GM23338 (cell line): ENCODE measurements around the gene RFX3. TPM values are rescaled to one million over a fixed set of nuclear protein-coding genes. Genes with fewer than 3 reads are reported as not detected.

Experiments
- ATAC-seq: fragments of 200-7000 bp; cut with Tn5 transposase; 3 replicates; pipeline ENCODE4 v1.9.1; 2020
- DNase-seq: peaks from one replicate; pipeline ENCODE4 v3.0.0-alpha.2; 2015; ENCODE audit warnings: low spot score
- H2AFZ ChIP-seq: fragments of 200-600 bp; sonication (generic); 2 replicates; pipeline ENCODE4 v1.8.0; 2016; ENCODE audit warnings: antibody characterized with exemption, mild to moderate bottlenecking, moderate library complexity
- H3F3A ChIP-seq: fragments of 200-600 bp; sonication (generic); replicated peaks from 2 replicates; pipeline ENCODE4 v1.8.0; 2017; ENCODE audit warnings: antibody characterized with exemption, mixed run types, low read depth
- H3K27ac ChIP-seq: fragments of 200-600 bp; sonication (generic); 2 replicates; pipeline ENCODE4 v1.6.1; 2016; ENCODE audit warnings: low read depth
- H3K27me3 ChIP-seq: fragments of 200-600 bp; sonication (generic); 2 replicates; pipeline ENCODE4 v1.8.0; 2016; ENCODE audit warnings: mild to moderate bottlenecking, mixed run types, moderate library complexity; ENCODE audit not compliant: insufficient read depth
- H3K36me3 ChIP-seq: fragments of 200-600 bp; sonication (generic); 2 replicates; pipeline ENCODE4 v1.8.0; 2016; ENCODE audit warnings: mild to moderate bottlenecking; ENCODE audit not compliant: insufficient read depth
- H3K4me1 ChIP-seq: fragments of 200-600 bp; sonication (generic); 2 replicates; pipeline ENCODE4 v1.8.0; 2016; ENCODE audit warnings: mild to moderate bottlenecking, moderate library complexity; ENCODE audit not compliant: insufficient read depth
- H3K4me2 ChIP-seq: fragments of 200-600 bp; sonication (generic); 2 replicates; pipeline ENCODE4 v1.7.1; 2017; ENCODE audit warnings: mixed run types
- H3K4me3 ChIP-seq: fragments of 200-600 bp; sonication (generic); 2 replicates; pipeline ENCODE4 v1.6.1; 2016; ENCODE audit warnings: mixed run types
- H3K79me2 ChIP-seq: fragments of 200-600 bp; sonication (generic); replicated peaks from 2 replicates; pipeline ENCODE4 v1.8.0; 2017; ENCODE audit warnings: mild to moderate bottlenecking; ENCODE audit not compliant: insufficient read depth
- H3K9me2 ChIP-seq: fragments of 200-600 bp; sonication (generic); 2 replicates; pipeline ENCODE4 v1.8.0; 2017; ENCODE audit not compliant: insufficient read depth
- H4K20me1 ChIP-seq: fragments of 200-600 bp; sonication (generic); replicated peaks from 2 replicates; pipeline ENCODE4 v1.8.0; 2017; ENCODE audit warnings: mild to moderate bottlenecking; ENCODE audit not compliant: insufficient read depth
- H3K27ac Mint-ChIP-seq: 2 replicates; pipeline ENCODE4 v1.8.0; 2020; ENCODE audit warnings: inconsistent platforms, mild to moderate bottlenecking, moderate library complexity, mixed read lengths
- H3K27me3 Mint-ChIP-seq: 3 replicates; pipeline ENCODE4 v1.8.0; 2022; ENCODE audit warnings: low read depth, mild to moderate bottlenecking, moderate library complexity, mixed read lengths, inconsistent platforms; ENCODE audit not compliant: insufficient read depth, poor library complexity
- H3K36me3 Mint-ChIP-seq: 3 replicates; pipeline ENCODE4 v1.8.0; 2021; ENCODE audit warnings: low read depth, mild to moderate bottlenecking, inconsistent platforms, moderate library complexity, mixed read lengths
- H3K4me1 Mint-ChIP-seq: 3 replicates; pipeline ENCODE4 v1.8.0; 2020; ENCODE audit warnings: mild to moderate bottlenecking, inconsistent platforms, mixed read lengths
- H3K4me3 Mint-ChIP-seq: 3 replicates; pipeline ENCODE4 v1.8.0; 2021; ENCODE audit warnings: moderate library complexity, mild to moderate bottlenecking, inconsistent platforms, mixed read lengths
- H3K9me3 Mint-ChIP-seq: 3 replicates; pipeline ENCODE4 v1.8.0; 2020; ENCODE audit warnings: moderate library complexity, mild to moderate bottlenecking, inconsistent platforms, mixed read lengths
- CREB1 ChIP-seq: fragments of 250-450 bp; sonication (Bioruptor Pico); IDR thresholded peaks from 2 replicates; pipeline ENCODE4 v1.5.0; 2020; ENCODE audit warnings: low read depth, mild to moderate bottlenecking, moderate library complexity
- EZH2 ChIP-seq: fragments of 200-600 bp; sonication (generic); IDR thresholded peaks from one replicate; pipeline ENCODE4 v1.8.0; 2017; ENCODE audit warnings: antibody characterized with exemption, mild to moderate bottlenecking, low read depth; ENCODE audit not compliant: unreplicated experiment
- EZH2phosphoT487 ChIP-seq: fragments of 200-600 bp; sonication (generic); IDR thresholded peaks from one replicate; pipeline ENCODE4 v1.8.1; 2018; ENCODE audit warnings: antibody characterized with exemption; ENCODE audit not compliant: unreplicated experiment
- JUNB ChIP-seq: IDR thresholded peaks from one replicate; pipeline ENCODE4 v1.6.1; 2016; ENCODE audit warnings: antibody characterized with exemption; ENCODE audit not compliant: unreplicated experiment
- NANOG ChIP-seq: IDR thresholded peaks from 2 replicates; pipeline ENCODE4 v1.6.1; 2016; ENCODE audit warnings: antibody characterized with exemption, borderline replicate concordance
- POLR2AphosphoS5 ChIP-seq: IDR thresholded peaks from 2 replicates; pipeline ENCODE4 v1.6.1; 2016; ENCODE audit warnings: antibody characterized with exemption, low read depth
- STAT1 ChIP-seq: IDR thresholded peaks from one replicate; pipeline ENCODE4 v1.6.1; 2016; ENCODE audit warnings: antibody characterized with exemption; ENCODE audit not compliant: unreplicated experiment
- ZNF114 ChIP-seq: fragments of 250-450 bp; sonication (Bioruptor Pico); IDR thresholded peaks from 2 replicates; pipeline ENCODE4 v1.5.0; 2020; ENCODE audit warnings: mild to moderate bottlenecking, moderate library complexity
- ZNF331 ChIP-seq: fragments of 250-450 bp; sonication (Bioruptor Pico); IDR thresholded peaks from 2 replicates; pipeline ENCODE4 v1.5.0; 2020; ENCODE audit warnings: low read depth, mild to moderate bottlenecking, moderate library complexity
- polyA plus RNA-seq: library from polyadenylated mRNA; unstranded; fragments of >200 nt; fragmentation: Nextera tagmentation; extraction: Ambion mirVana; gene quantifications from 2 replicates; pipeline ENCODE4 v1.2.1, GENCODE V29; 2016
- total RNA-seq: library from RNA; depleted of rRNA; stranded (reverse); fragments of >200 nt; shearing (Covaris generic); gene quantifications from 2 replicates; pipeline ENCODE4 v1.2.3, GENCODE V29; 2014
- TF ChIP-seq, protein P1 (sequence below): fragments of 250-450 bp; sonication (Bioruptor Pico); IDR thresholded peaks from 2 replicates; pipeline ENCODE4 v1.5.0; 2020; ENCODE audit warnings: mild to moderate bottlenecking, moderate library complexity
- TF ChIP-seq, protein P2 (sequence below): IDR thresholded peaks from one replicate; pipeline ENCODE4 v1.6.1; 2018; ENCODE audit warnings: antibody characterized with exemption; ENCODE audit not compliant: unreplicated experiment
- TF ChIP-seq, protein P3 (sequence below), 2 experiments: fragments of 200-600 bp in 1 of 2; sonication (generic) in 1 of 2; conservative IDR thresholded peaks; 2 replicates each; pipeline versions ENCODE4 v1.5.1 to v1.6.1; 2016 to 2017; ENCODE audit warnings: antibody characterized with exemption in 2 of 2, low read depth in 2 of 2, mild to moderate bottlenecking in 2 of 2, moderate library complexity in 1 of 2
- TF ChIP-seq, protein P4 (sequence below): IDR thresholded peaks from 2 replicates; pipeline ENCODE4 v1.6.1; 2016; ENCODE audit warnings: antibody characterized with exemption

RFX3 gene
- total and polyA plus RNA-seq, 2 experiments from 2014 or later: 9.8 to 22.1 TPM

DNA sequence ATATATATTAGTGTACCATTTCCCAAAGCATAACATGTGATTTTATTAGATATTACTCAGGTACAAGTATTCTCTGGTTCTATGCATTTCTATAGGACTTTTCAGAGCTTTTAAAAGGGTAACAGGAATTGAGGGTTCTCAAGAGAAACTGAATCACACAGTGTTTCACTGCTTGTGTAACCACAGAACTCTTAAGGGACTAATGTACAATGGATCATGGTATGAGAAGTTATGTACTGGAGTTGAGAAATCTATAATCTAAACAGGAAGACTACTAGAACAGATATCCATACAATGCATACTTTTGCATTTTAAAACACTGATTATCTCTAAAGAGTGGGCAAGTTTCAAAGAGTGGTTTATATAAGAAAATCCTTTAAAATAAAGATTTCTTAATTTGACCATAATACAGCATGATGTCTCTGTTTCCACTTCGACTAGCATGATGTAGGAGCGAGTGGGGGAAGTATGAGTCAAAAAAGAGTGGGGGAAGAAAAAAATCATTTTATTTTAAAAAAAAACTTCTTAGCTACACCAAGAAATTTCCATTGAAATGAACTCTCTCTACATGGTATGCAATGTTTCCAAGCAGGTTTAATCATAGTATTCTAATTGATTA lies 183.5 kb downstream of the RFX3 start:
- Histone ChIP-seq H3K4me1 (peaks cover 5% of the 10 kb centered on the region; the same call in 1 of the 2 replicates), H3K36me3 (no peaks in the 10 kb centered on the region), H4K20me1 (no peaks in the 10 kb centered on the region), H3K27me3 (no peaks in the 10 kb centered on the region), H2AFZ (no peak overlapping the region), H3K27ac (no peak overlapping the region), H3F3A (no peaks in the 10 kb centered on the region), H3K79me2 (0 out of 2 replicates have a peak, but pooled peaks cover 7% of the 10 kb centered on the region), H3K4me2 (no peak overlapping the region), H3K4me3 (no peak overlapping the region), H3K9me2 (no peaks in the 10 kb centered on the region)
- Mint-ChIP-seq H3K36me3 (peaks cover 12% of the 10 kb centered on the region; the same call in 2 of the 3 replicates), H3K4me1 (peaks cover 5% of the 10 kb centered on the region; the same call in 2 of the 3 replicates), H3K27me3 (peaks cover 2% of the 10 kb centered on the region), H3K9me3 (peaks cover 2% of the 10 kb centered on the region; the same call in 2 of the 3 replicates), H3K4me3 (no peak overlapping the region), H3K27ac (no peak overlapping the region)
- DNase-seq (no peak), ATAC-seq (no peak)
- TF ChIP-seq ZNF114 (CRISPR knock-in tag) (no peak), JUNB (no peak), ZNF331 (CRISPR knock-in tag) (no peak), CREB1 (CRISPR knock-in tag) (no peak), STAT1 (no peak), POLR2AphosphoS5 (no peak), NANOG (no peak), EZH2 (no peak), EZH2phosphoT487 (no peak)
- TF ChIP-seq, protein P1, sequence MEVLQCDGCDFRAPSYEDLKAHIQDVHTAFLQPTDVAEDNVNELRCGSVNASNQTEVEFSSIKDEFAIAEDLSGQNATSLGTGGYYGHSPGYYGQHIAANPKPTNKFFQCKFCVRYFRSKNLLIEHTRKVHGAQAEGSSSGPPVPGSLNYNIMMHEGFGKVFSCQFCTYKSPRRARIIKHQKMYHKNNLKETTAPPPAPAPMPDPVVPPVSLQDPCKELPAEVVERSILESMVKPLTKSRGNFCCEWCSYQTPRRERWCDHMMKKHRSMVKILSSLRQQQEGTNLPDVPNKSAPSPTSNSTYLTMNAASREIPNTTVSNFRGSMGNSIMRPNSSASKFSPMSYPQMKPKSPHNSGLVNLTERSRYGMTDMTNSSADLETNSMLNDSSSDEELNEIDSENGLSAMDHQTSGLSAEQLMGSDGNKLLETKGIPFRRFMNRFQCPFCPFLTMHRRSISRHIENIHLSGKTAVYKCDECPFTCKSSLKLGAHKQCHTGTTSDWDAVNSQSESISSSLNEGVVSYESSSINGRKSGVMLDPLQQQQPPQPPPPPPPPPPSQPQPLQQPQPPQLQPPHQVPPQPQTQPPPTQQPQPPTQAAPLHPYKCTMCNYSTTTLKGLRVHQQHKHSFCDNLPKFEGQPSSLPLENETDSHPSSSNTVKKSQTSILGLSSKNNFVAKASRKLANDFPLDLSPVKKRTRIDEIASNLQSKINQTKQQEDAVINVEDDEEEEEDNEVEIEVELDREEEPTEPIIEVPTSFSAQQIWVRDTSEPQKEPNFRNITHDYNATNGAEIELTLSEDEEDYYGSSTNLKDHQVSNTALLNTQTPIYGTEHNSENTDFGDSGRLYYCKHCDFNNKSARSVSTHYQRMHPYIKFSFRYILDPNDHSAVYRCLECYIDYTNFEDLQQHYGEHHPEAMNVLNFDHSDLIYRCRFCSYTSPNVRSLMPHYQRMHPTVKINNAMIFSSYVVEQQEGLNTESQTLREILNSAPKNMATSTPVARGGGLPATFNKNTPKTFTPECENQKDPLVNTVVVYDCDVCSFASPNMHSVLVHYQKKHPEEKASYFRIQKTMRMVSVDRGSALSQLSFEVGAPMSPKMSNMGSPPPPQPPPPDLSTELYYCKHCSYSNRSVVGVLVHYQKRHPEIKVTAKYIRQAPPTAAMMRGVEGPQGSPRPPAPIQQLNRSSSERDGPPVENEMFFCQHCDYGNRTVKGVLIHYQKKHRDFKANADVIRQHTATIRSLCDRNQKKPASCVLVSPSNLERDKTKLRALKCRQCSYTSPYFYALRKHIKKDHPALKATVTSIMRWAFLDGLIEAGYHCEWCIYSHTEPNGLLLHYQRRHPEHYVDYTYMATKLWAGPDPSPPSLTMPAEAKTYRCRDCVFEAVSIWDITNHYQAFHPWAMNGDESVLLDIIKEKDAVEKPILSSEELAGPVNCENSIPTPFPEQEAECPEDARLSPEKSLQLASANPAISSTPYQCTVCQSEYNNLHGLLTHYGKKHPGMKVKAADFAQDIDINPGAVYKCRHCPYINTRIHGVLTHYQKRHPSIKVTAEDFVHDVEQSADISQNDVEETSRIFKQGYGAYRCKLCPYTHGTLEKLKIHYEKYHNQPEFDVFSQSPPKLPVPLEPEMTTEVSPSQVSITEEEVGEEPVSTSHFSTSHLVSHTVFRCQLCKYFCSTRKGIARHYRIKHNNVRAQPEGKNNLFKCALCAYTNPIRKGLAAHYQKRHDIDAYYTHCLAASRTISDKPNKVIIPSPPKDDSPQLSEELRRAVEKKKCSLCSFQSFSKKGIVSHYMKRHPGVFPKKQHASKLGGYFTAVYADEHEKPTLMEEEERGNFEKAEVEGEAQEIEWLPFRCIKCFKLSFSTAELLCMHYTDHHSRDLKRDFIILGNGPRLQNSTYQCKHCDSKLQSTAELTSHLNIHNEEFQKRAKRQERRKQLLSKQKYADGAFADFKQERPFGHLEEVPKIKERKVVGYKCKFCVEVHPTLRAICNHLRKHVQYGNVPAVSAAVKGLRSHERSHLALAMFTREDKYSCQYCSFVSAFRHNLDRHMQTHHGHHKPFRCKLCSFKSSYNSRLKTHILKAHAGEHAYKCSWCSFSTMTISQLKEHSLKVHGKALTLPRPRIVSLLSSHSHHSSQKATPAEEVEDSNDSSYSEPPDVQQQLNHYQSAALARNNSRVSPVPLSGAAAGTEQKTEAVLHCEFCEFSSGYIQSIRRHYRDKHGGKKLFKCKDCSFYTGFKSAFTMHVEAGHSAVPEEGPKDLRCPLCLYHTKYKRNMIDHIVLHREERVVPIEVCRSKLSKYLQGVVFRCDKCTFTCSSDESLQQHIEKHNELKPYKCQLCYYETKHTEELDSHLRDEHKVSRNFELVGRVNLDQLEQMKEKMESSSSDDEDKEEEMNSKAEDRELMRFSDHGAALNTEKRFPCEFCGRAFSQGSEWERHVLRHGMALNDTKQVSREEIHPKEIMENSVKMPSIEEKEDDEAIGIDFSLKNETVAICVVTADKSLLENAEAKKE (CRISPR knock-in tag): no peak
- TF ChIP-seq, protein P2, sequence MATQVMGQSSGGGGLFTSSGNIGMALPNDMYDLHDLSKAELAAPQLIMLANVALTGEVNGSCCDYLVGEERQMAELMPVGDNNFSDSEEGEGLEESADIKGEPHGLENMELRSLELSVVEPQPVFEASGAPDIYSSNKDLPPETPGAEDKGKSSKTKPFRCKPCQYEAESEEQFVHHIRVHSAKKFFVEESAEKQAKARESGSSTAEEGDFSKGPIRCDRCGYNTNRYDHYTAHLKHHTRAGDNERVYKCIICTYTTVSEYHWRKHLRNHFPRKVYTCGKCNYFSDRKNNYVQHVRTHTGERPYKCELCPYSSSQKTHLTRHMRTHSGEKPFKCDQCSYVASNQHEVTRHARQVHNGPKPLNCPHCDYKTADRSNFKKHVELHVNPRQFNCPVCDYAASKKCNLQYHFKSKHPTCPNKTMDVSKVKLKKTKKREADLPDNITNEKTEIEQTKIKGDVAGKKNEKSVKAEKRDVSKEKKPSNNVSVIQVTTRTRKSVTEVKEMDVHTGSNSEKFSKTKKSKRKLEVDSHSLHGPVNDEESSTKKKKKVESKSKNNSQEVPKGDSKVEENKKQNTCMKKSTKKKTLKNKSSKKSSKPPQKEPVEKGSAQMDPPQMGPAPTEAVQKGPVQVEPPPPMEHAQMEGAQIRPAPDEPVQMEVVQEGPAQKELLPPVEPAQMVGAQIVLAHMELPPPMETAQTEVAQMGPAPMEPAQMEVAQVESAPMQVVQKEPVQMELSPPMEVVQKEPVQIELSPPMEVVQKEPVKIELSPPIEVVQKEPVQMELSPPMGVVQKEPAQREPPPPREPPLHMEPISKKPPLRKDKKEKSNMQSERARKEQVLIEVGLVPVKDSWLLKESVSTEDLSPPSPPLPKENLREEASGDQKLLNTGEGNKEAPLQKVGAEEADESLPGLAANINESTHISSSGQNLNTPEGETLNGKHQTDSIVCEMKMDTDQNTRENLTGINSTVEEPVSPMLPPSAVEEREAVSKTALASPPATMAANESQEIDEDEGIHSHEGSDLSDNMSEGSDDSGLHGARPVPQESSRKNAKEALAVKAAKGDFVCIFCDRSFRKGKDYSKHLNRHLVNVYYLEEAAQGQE: no peak
- TF ChIP-seq, protein P3, sequence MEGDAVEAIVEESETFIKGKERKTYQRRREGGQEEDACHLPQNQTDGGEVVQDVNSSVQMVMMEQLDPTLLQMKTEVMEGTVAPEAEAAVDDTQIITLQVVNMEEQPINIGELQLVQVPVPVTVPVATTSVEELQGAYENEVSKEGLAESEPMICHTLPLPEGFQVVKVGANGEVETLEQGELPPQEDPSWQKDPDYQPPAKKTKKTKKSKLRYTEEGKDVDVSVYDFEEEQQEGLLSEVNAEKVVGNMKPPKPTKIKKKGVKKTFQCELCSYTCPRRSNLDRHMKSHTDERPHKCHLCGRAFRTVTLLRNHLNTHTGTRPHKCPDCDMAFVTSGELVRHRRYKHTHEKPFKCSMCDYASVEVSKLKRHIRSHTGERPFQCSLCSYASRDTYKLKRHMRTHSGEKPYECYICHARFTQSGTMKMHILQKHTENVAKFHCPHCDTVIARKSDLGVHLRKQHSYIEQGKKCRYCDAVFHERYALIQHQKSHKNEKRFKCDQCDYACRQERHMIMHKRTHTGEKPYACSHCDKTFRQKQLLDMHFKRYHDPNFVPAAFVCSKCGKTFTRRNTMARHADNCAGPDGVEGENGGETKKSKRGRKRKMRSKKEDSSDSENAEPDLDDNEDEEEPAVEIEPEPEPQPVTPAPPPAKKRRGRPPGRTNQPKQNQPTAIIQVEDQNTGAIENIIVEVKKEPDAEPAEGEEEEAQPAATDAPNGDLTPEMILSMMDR (conservative IDR thresholded peaks at IDR 0.05; ENCODE audit: low read depth in 2 of 2): no peak
- TF ChIP-seq, protein P4, sequence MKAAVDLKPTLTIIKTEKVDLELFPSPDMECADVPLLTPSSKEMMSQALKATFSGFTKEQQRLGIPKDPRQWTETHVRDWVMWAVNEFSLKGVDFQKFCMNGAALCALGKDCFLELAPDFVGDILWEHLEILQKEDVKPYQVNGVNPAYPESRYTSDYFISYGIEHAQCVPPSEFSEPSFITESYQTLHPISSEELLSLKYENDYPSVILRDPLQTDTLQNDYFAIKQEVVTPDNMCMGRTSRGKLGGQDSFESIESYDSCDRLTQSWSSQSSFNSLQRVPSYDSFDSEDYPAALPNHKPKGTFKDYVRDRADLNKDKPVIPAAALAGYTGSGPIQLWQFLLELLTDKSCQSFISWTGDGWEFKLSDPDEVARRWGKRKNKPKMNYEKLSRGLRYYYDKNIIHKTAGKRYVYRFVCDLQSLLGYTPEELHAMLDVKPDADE: no peak
